Uterus (tissue), 4 donors: ENCODE data around the gene CASP10. TPM values are rescaled to one million over a fixed set of nuclear protein-coding genes. Genes with fewer than 3 reads are reported as not detected.

Source experiments
- DNase-seq, 2 donors: peaks; one replicate each; pipeline ENCODE4 v3.0.0-alpha.2; 2019 to 2020
- H3K27ac ChIP-seq, 2 donors: fragments of 200-600 bp; sonication (generic); 1 replicate in 1 of 2; 2 replicates in 1 of 2; pipeline ENCODE4 v1.5.1; 2016 to 2018
- H3K27me3 ChIP-seq, 2 donors: fragments of 200-600 bp; sonication (generic); one replicate each; pipeline ENCODE4 v1.5.1; 2018 to 2019; ENCODE audit warnings: control low read depth in 1 of 2
- H3K36me3 ChIP-seq, 2 donors: fragments of 200-600 bp; sonication (generic); one replicate each; pipeline ENCODE4 v1.5.1; 2019; ENCODE audit warnings: control low read depth in 1 of 2
- H3K4me1 ChIP-seq, 2 donors: fragments of 200-600 bp; sonication (generic); one replicate each; pipeline ENCODE4 v1.5.1; 2018 to 2019; ENCODE audit warnings: control low read depth in 1 of 2
- H3K4me3 ChIP-seq, 2 donors: fragments of 200-600 bp; sonication (generic); 1 replicate in 1 of 2; 2 replicates in 1 of 2; pipeline ENCODE4 v1.5.1; 2018 to 2019; ENCODE audit warnings: mild to moderate bottlenecking in 1 of 2
- H3K9me3 ChIP-seq, 2 donors: fragments of 200-600 bp; sonication (generic); one replicate each; pipeline ENCODE4 v1.5.1; 2019; ENCODE audit warnings: control low read depth in 1 of 2
- POLR2A ChIP-seq, 2 donors: fragments of 450-650 bp; IDR thresholded peaks; one replicate each; pipeline ENCODE4 v1.6.1; 2016; ENCODE audit warnings: antibody characterized with exemption in 2 of 2, mild to moderate bottlenecking in 1 of 2, moderate library complexity in 1 of 2
- intact Hi-C: fragments of 100-400 bp; cut with DNase I; formaldehyde crosslinking; loops from one replicate; pipeline ENCODE4 v1.15.1; 2023; ENCODE audit warnings: low total_unique reads
- total RNA-seq, 4 donors: library from RNA; depleted of rRNA in 3 of 4; stranded (reverse); fragments of >200 nt in 3 of 4; gene quantifications; one replicate each; pipeline versions ENCODE4 v1.1.0 to v1.2.4, GENCODE V29; 2014 to 2023
- TF ChIP-seq, protein P1 (sequence below), 4 experiments: fragments of 200-600 bp in 2 of 4; fragments of 450-650 bp in 2 of 4; sonication (generic) in 2 of 4; IDR thresholded peaks; one replicate each; pipeline ENCODE4 v1.5.1; 2016 to 2019; ENCODE audit warnings: antibody characterized with exemption in 4 of 4, mild to moderate bottlenecking in 2 of 4, moderate library complexity in 1 of 4
- donor health status: DM: yes; HTN: yes; CAD: no.

The CASP10 gene
- total RNA-seq, 4 donors from 2014 or later = 1.8 to 21.6 (median 11.7) TPM

DNA sequence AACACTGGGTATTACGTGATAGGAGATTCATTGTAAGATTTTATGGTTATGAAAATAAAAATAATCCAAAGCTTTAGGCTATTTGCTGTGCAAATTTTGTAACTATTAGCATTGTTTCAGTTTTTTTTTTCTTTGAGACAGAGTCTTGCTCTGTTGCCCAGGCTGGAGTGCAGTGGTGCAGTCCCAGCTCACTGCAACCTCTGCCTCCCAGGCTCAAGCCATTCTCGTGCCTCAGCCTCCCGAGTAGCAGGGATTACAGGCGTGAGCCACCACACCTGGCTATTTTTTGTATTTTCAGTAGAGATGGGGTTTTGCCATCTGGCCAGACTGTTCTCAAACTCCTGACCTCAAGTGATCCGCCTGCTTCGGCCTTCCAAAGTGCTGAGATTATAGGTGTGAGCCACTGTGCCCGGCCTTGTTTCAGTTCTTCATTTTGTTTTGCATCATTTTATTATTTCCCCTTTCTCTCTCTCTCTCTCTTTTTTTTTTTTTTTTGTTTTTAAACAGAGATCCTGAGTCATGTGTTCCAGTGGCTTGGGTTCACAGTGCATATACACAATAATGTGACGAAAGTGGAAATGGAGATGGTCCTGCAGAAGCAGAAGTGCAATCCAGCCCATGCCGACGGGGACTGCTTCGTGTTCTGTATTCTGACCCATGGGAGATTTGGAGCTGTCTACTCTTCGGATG, 25.8 kb downstream of the CASP10 start:
- intact Hi-C loops = no loop called here
- DNase-seq = no peak
- Histone ChIP-seq H3K4me1 (no peaks in the 10 kb centered on the region), H3K36me3 (no peaks in the 10 kb centered on the region), H3K27me3 (no peaks in the 10 kb centered on the region), H3K9me3 (no peaks in the 10 kb centered on the region), H3K4me3 (no peak overlapping the region), H3K27ac (no peak overlapping the region)
- TF ChIP-seq, protein P1, sequence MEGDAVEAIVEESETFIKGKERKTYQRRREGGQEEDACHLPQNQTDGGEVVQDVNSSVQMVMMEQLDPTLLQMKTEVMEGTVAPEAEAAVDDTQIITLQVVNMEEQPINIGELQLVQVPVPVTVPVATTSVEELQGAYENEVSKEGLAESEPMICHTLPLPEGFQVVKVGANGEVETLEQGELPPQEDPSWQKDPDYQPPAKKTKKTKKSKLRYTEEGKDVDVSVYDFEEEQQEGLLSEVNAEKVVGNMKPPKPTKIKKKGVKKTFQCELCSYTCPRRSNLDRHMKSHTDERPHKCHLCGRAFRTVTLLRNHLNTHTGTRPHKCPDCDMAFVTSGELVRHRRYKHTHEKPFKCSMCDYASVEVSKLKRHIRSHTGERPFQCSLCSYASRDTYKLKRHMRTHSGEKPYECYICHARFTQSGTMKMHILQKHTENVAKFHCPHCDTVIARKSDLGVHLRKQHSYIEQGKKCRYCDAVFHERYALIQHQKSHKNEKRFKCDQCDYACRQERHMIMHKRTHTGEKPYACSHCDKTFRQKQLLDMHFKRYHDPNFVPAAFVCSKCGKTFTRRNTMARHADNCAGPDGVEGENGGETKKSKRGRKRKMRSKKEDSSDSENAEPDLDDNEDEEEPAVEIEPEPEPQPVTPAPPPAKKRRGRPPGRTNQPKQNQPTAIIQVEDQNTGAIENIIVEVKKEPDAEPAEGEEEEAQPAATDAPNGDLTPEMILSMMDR (IDR thresholded peaks at IDR 0.05) = no peak
- TF ChIP-seq POLR2A (IDR thresholded peaks at IDR 0.05) = no peak

- Histone ChIP-seq H3K27me3 (no peaks in the 10 kb centered on the region), H3K9me3 (no peaks in the 10 kb centered on the region), H3K36me3 (no peaks in the 10 kb centered on the region), H3K27ac (no peak overlapping the region), H3K4me1 (no peaks in the 10 kb centered on the region), H3K4me3 (no peak overlapping the region)
- no peak for DNase-seq
- intact Hi-C loops = no loop called here
- TF ChIP-seq POLR2A (IDR thresholded peaks at IDR 0.05) = no peak
- TF ChIP-seq, protein P1 (IDR thresholded peaks at IDR 0.05) = no peak
Measured at GRCh38 chr2:201215963-201216362, 33.0 kb downstream of the CASP10 start.

DNA sequence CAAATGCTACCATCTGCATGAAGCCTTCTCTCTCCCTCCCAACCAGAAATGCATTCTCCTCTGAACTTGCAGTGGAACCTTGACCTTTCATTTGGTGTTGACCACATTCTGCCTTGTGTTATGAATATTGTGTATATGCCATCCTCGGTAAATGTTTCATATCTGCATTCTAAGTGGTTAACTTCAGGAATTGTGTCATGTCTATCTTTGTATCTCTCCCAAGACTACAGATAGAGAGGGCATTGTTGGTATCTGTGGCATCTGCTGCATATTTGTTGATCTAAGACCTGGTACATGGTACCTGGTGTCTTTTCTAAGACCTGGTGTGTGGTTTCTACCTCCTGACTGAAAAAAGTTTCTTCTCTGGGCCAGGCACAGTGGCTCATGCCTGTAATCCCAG, 34.0 kb downstream of the CASP10 start:
- H3K27me3 ChIP-seq = no peaks in the 10 kb centered on the region
- H3K4me3 ChIP-seq = no peak overlapping the region
- H3K4me1 ChIP-seq = no peaks in the 10 kb centered on the region
- intact Hi-C loops = no loop called here
- H3K27ac ChIP-seq = no peak overlapping the region
- H3K9me3 ChIP-seq = no peaks in the 10 kb centered on the region
- no peak for DNase-seq
- H3K36me3 ChIP-seq = no peaks in the 10 kb centered on the region
- no peak for TF ChIP-seq POLR2A (IDR thresholded peaks at IDR 0.05)
- TF ChIP-seq, protein P1 (IDR thresholded peaks at IDR 0.05) = no peak

GRCh38 chr2:201218780-201219179, 35.8 kb downstream of the CASP10 start:
- Histone ChIP-seq H3K36me3 (no peaks in the 10 kb centered on the region), H3K27ac (no peak overlapping the region), H3K9me3 (no peaks in the 10 kb centered on the region), H3K4me1 (no peaks in the 10 kb centered on the region), H3K4me3 (no peak overlapping the region), H3K27me3 (no peaks in the 10 kb centered on the region)
- no peak for DNase-seq
- intact Hi-C loops = no loop called here
- no peak for TF ChIP-seq POLR2A (IDR thresholded peaks at IDR 0.05)
- TF ChIP-seq, protein P1 (IDR thresholded peaks at IDR 0.05) = no peak

DNA sequence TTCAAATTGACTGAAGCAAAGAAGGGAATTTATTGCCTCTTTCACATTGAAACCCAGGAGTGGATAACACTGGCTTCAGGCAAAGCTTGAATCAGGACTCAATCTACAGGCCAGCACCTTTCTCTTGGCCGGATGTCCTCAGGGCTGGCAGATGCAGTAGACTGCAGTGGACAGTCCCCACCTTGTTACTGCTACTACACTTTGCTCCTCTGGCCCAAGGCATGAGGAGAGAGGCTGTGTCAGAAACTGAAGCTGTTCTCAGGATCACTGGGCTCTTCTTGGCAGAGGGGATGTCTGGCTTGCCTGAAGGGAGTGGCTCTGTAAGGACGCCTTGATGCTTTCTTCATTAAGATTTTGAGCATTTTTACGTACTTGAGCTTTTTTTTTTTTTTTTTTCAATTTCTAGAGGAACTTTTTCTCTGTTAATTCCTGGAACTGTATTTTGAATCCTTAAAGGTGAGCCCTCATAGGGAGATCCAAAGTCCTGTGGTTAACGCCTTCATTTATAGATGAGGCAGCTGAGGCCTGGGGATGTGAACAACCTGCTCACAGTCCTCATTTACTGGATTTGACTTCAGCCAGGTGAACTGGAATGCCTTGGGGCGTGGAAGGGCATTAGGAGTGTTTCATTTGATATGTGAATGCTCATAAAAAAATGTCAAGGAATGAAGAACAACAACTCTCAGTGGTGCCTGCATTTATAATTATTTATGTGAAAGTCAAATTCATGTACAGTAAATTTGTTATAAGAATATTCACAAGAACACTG, 36.6 kb downstream of the CASP10 start:
- TF ChIP-seq, protein P1 (IDR thresholded peaks at IDR 0.05) = no peak
- no peak for TF ChIP-seq POLR2A (IDR thresholded peaks at IDR 0.05)
- Histone ChIP-seq H3K27me3 (no peaks in the 10 kb centered on the region), H3K36me3 (no peaks in the 10 kb centered on the region), H3K27ac (peak overlapping the region in 1 of 2 donors; percentile 0), H3K4me1 (no peaks in the 10 kb centered on the region), H3K9me3 (no peaks in the 10 kb centered on the region), H3K4me3 (no peak overlapping the region)
- no peak for DNase-seq
- intact Hi-C loops = no loop called here
